Activated CD8-positive, alpha-beta memory T cell treated with anti-CD3 and anti-CD28 coated beads for 48 hours (primary cell): ENCODE results near the gene GALNT10.
A peak's percentile ranks its signal among the peaks of the same experiment; 100 is the strongest.

ENCODE experiments used
- DNase-seq, 3 experiments: peaks; one replicate each; pipeline ENCODE4 v3.0.0-alpha.2; 2020; ENCODE audit warnings: low read depth in 2 of 3, low spot score in 2 of 3

GALNT10 gene

DNA sequence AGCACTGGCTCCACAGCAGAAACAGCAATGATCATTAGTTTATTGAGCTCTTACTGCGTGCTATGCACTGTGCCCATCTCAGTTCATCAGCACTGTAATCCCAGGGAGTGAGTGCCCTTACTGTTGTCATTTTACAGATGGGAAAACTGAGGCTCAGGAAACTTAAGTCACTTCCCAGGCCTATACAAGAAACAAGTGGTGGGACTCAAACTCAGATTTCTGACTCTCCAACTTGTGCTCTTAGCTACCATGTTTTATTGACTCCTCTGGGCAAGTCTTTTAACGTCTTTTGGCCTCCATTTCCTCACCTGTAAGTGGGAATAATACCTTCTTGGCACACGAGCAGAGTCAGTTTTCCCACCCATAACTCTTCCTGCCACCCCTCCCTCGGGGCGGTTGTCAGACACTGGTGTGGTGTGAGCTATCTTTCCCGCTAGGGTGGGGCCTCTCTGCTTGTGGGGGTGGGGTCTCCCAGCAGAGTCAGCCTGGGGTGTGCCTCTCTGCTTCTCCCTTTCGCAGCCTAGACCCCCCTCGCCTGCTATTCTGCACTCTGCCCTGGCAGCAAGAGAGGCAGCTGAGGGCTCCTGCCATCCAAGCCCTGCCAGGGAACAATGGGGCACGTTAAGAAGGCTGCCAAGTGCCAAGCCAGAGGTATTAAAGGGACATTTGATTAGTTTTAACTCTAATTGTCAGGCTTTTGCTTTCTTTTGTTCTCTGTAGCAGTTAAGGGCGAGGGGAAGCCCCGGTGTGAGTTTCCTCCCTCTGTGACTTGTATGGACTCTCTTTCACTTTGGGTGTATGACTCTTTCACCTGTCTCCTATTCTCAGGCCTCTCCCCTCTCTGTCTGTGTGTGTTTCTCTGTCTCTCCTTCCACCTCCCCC lies 12.1 kb downstream of the GALNT10 start:
- peak in 1 of 3 experiments; percentile 13 for DNase-seq

DNA sequence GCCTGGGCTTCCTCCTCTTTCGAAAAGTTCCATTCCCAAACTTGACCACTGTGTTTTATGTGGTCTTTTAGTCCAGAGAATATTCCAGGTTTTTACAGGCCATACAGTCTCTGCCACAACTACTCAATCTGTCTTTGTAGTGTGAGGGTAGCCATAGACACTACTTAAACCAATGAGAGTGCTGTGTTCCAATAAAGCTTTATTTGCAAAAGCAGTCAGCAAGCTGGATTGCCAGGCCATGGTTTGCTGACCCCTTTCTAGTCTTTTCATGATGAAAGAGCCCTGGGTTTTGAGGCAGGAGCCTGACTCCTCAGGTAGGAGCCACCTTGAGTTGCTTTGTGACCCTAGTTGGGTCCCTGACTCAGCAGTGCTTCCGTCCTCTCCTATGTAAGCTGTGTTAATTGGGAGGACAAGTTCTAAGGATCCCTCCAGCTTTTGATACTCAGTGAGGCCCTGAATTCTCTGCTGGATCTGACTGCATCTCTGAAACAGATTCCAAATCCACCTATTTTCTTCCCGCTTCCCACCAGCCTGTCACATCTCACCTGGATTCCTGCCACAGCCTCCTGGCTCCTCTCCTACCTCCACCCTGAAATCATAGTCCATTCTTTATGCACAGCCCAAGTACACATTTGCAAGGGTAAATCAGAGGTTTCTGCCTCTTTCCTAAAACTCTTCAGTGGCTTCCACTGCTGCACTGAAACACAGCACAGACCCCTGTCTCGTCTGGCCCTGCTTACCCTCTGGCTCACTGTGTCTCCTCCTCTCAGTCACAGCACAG lies 13.5 kb downstream of the GALNT10 start:
- DNase-seq: no peak

DNA sequence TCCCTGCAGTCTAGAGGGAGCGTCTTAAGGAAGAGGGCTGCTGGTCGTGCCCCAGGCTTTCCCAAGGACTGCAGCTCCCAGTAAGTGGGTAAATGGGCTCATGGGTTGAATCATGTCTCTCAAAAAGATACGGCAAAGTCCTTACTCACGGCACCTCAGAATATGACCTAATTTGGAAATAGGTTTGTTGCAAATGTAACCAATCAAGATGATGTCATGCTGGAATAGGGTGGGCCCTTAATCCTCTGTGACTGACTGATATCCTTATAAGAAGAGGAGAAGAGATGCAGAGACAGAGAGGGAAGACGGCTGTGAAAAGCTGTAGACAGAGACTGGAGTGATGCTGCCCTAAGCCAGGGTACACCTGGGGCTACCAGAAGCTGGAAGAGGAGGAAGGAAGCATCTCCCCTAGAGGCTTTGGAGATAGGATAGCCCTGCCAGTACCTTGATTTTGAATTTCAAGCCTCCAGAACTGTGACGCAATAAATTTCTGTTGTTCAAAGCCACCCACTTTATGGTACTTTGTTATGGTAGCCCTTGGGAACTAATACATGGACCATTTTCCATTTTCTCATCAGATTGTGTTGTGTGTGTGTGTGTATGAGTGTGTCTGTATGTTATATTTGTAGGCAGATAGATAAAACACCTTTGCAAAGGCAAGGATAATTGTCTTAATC lies 15.0 kb downstream of the GALNT10 start:
- no peak for DNase-seq

DNA sequence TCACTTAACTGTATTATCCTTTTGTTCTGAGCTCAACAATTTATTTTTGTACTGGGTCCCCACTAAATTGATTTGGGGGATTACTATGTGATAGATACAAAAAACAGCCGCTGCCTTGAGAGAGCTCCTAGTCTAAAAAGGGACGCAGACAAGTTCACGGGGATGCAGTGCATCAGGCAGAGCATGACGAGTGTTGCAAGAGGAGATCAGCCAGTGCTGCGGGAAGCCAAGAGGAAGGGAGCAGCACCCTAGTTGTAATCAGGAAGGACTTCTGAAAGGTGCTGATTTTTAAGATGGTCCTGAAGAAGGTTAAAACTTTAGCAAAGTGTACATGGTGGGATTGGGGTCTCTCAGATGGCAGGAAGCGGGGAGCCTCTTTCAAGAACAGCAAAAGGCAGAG lies 15.8 kb downstream of the GALNT10 start:
- no peak for DNase-seq

DNA sequence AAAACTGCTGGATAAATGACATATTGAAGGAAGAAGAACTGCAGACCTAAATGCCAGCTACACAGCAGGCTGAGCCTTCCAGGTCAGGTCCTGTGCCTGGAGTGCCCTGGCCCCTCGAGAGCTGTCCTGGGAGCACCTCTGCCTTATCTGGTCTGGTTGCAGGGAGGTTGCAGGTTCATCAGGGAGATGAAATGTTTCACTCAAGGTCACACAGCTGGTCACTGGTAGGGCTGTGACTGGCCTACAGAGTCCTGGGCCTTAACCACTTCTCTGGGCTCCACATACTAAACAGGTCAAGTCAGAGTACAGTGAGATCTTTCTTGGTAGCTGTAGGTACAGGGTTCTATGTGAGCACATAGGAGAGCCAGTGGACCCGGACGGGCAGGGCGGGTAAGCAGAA lies 16.7 kb downstream of the GALNT10 start:
- DNase-seq: no peak

DNA sequence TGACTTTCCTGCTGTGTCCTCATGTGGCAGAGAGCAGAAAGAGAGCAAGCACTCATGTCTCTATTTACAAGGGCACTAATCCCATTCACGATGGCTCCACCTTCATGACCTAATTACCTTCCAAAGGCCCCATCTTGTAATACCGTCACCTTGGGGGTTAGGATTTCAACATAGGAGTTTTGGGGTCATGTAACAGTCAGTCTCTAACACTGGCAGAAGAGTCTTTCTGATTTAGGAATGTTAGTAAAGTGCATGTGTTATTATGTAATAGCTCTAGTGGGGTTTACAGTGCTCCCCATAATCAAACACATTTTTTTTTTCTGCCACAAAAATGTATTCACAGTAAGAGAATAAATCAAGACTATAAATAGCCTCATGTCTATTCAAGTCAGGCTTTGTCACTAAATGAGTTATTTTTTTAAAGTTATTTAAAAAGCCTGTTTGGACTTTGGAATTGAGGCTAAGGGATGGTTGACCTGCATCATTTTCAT lies 19.1 kb downstream of the GALNT10 start:
- DNase-seq: no peak

DNA sequence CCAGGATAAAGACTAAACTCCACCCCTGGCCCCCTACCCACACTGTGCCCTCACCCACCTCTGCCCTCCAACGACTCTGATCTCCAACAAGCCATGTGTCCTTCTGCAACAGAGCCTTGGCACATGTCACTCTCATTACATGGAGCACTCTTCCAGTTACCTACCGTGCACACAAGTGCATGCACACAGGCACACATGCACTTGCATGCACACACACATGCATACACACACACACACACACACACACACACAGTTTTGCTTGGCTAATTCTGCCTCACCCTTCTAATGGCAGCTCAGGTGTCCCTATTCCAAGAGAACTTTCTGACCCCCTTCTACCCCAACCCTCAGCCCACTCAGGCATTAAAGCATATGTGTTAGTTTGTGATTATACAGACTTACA lies 19.6 kb downstream of the GALNT10 start:
- no peak for DNase-seq

DNA sequence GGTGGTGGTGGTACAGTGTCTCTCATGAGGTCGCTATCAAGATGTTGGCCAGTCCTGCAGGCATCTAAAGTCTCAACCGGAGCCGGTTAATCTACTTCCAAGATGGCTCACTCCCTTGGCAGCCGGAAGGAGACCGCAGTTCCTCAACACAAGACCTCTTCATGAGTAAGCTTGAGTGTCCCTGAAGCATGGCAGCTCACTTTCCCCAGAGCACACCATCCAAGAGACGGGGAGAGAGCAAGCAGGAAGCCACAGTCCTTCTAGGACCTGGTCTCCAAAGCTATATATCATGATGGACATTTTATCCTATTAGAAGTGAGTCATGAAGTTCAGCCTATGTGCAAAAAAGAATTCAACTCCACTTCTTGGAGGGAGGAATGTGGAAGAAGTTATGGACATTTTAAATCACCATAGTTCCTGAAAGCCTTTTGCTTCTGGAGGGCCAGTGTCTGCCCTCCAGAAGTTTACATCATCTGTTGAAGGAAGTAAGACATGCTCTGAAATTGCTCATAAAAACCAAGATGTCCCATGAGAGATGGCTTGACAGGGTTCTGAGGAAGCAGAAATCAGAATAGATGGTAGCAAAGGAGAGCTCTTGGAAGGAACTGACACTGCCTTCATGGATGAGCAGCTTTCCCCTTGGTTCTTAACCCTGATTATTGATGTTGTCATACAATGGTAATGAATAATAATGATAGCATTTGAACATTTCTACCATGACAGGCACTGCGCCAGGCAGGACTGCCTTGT lies 21.3 kb downstream of the GALNT10 start:
- DNase-seq: no peak

DNA sequence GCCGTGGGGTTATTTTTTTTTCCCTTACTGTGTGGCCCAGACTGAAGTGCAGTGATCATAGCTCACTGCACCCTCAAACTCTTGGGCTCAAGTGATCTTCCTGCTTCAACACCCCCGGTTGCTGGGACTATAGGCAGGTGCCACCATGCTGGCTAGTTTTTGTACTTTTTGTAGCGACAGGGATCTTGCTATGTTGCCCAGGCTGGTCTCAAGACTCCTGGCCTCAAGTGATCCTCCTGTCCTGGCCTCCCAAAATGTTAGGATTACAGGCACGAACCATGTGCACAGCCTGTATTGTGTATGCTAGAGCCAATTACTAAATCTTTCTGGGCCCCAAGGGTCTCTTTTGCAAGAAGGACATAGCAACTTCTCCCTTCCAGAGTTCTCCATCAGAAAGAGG lies 23.1 kb downstream of the GALNT10 start:
- DNase-seq: no peak

DNA sequence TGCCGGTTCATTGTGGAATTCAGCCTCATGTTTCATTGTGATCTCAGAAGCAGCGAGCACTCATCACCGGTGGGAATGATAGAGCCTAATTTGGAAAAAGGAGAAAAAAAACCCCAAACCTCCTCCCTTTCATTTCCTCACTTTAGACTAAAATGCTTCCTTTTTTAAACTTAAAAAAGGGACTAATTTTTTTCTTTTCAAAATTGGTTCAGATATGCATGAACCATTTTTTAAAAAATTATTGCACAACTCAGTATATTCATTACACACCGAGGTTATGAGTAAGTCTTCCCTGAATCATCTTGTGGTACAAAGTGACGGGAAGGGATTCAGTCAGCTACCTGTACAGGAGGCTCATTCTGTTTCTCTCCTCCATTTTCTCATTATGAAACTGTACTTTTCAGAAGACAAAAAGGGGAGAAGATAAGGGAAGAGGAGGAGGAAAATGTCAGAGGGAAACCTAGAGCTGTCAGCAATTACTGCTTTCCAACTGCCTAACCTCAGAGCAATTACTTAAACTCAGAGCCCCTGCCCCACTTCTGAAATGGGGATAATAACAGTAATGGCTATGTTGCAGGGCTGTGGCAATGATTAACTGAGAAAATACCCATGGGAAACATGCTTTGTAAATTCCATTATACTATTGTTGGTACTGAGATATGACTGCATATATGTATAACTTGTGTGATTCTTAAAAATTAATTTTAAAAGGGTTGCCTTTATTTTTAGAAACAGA lies 24.0 kb downstream of the GALNT10 start:
- DNase-seq: no peak

DNA sequence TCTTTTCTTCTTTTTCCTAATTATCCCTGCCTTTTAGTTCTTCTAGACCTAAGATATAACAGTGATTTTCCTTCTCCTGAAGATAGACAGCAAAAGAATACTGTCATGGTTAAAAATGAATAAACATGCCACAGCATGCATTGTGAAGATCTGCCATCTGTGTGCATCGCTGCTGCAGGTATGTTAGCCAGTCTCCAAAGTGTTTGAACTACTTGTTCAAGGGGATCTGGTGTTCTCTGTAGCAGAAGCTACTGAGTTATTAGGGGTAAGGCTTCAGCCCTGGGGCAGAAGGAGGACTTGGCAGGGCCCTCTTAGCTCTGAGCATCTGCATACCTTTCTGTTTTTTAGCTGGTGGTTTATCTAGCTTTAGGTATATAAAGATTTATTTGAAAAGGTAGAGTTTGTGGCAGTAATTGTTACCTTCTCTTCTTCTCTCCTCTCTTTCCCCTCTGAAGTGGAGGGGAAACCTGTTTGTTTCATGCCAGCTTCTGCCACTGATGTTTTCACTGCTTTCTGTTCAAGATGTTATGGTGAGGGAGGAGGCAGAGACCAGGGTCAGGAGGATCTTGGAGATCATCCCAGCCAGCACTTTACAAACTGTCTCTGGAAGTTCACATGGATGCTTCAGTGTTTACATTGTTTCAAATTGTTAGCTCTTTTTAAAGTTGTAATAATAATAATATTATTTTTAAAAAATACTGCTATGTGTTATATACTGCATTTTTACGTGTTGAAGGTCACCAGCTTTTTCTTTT lies 25.2 kb downstream of the GALNT10 start:
- no peak for DNase-seq

DNA sequence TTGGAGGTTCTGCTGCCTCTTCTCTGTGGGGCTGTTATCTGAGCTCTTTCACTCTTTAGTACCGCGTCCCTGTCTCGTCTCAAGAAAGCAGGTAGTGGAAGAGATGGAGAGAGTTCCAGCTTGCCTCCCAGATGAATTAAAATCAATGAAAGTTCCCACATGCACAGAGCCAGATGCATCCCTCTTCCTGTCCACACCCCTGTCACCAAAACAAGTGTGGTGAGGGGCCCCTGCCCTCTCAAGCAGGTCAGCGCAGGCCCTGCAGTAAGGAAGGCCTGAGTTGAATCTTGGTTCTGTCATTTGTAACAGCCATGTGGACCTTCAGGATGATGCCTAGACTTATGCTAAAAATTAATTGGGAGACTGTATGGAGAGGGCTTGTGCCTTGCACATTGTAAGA lies 26.9 kb downstream of the GALNT10 start:
- DNase-seq: no peak

DNA sequence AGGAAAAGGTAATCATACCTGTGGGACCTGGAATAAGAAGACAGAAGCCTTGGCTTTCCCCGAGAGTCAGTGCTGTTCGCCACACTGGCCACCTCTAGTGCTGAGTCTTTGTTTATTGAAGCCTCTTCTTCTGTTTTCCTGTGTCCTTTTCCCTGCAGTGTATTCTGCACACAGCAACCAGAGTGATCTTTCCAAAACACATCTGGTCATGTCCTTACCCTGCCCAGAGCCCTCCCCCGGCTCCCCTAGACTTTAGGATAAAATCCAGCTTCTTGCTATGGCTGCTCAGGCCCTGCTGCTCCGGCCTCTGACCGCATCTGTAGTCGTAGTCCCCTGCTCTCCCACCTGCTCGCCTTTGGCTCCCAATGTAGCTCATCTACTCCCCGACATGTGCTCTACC lies 28.3 kb downstream of the GALNT10 start:
- no peak for DNase-seq

DNA sequence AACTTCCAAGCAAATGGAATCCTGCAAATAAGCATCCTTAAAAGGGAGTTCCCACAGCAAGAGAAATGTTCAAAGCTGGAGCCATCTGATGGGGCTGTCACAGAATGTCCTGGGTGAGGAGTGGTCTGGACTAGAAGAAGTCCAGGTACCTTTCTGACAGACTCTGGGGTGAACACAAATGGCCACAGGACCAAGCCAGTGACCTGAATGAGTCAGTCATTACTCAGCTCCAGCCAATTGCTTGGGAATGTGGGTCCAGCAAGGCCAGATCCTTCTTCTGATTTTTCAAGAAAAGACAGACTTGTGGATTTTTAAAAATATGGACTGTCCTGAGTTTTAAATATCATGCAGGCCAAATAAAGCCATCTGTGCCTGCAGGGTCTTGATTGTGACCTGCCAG lies 30.1 kb downstream of the GALNT10 start:
- DNase-seq: no peak

DNA sequence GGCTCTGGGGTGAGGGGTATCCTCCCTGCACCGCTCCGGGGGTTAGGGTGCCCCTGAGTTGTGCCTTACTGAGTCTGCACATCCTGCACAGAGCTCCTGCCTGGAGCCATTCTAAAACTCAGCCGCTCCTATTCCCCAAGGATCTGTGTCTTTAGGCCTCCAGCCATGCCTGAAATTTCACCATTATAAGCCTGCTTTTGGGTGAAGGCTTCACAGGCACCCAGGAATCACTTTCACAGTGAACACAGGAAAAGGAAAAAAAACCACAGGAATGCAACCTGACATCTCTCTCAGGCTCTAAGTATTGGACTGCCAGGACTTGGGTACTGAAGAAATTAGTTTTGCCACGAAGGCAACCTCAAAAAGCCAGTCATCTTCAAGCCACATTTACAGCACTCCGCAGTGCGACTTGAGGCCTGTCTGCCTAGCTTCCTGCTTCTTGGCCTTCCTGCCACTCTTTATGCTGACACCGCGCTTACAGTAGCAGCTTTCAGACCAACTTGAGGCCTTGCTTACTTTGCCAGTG lies 30.9 kb downstream of the GALNT10 start:
- DNase-seq: peak in 1 of 3 experiments; percentile 29

DNA sequence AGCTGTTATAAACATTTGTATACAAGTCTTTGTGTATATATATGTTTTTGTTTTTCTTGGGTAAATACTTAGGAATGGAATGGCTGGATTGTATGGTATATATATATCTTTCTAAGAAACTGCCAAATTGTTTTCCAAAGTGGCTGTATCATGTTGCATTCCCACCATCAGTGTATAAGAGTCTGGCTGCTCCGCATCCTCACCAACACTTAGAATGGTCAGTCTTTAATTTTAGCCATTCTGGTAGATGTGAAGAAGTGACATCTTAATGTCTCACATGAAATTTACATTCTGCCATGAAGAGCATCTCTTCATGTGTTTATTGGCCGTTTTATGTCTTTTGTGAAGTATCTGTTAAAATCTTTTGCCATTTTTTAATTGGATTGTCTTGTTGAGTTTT lies 31.9 kb downstream of the GALNT10 start:
- DNase-seq: no peak

DNA sequence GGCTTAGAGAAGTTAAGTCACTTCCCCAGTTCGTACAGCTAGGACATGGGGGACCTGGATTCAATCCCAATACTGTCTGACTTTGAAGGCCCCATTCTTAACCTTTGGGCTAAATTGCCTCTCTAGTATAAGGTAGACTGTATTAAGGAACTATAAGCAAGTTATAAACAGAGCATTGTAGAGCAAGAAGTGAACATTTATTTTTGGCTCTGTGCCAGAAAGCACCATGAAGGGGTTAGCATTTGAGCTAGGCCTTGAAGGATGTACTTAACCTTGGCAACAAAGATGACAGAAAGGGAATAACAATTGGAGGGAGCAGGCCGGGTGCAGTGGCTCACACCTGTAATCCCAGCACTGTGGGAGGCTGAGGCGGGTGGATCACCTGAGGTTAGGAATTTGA lies 32.8 kb downstream of the GALNT10 start:
- DNase-seq: no peak

DNA sequence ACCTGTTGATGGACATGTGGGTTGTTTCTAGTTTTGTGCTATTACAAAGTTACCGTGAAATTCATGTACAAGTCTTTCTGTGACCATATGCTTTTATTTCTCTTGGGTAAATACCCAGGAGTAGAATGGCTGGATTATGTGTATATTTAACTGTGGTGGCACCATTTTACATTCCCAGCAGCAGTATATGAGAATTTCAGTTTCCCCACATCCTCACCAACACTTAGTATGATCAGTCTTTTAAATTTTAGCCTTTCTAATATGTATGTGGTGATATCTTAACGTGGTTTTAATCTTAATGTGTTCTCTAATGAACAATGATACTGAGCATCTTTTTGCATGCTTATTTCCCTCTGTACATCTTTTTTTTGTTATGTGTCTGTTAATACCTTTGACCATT lies 36.6 kb downstream of the GALNT10 start:
- DNase-seq: no peak

DNA sequence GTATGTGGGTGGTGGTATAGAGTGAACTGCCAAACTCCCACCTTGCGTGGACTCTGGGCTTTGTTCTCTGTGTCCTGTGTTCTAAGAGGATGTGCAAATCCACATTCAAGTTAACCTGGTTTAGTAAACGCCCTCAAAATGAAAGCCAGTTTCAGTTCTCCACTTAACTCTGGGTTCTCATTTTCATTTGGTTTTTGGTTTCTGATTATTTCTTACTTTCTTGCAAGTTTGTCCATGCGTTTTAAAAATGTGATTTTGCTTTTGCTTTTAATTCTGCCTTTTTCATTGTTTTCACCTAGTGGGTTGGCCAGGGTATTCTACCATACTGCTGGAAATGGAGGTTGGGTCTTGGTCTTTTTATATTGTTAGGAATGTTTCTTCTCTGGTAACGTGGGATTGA lies 38.2 kb downstream of the GALNT10 start:
- no peak for DNase-seq
